B cell (primary cell): ENCODE measurements around the gene CAPZA2.

Experiments
- EZH2 ChIP-seq: IDR thresholded peaks from 2 replicates; pipeline ENCODE4 v1.6.1; 2012; ENCODE audit warnings: borderline replicate concordance, low read depth, mild to moderate bottlenecking, moderate library complexity, low read length; ENCODE audit not compliant: insufficient read depth, poor library complexity, severe bottlenecking
- TF ChIP-seq, protein P1 (sequence below): fragments of 200-600 bp; IDR thresholded peaks from one replicate; pipeline ENCODE4 v1.8.0; 2022; ENCODE audit warnings: antibody characterized with exemption, mild to moderate bottlenecking

DNA sequence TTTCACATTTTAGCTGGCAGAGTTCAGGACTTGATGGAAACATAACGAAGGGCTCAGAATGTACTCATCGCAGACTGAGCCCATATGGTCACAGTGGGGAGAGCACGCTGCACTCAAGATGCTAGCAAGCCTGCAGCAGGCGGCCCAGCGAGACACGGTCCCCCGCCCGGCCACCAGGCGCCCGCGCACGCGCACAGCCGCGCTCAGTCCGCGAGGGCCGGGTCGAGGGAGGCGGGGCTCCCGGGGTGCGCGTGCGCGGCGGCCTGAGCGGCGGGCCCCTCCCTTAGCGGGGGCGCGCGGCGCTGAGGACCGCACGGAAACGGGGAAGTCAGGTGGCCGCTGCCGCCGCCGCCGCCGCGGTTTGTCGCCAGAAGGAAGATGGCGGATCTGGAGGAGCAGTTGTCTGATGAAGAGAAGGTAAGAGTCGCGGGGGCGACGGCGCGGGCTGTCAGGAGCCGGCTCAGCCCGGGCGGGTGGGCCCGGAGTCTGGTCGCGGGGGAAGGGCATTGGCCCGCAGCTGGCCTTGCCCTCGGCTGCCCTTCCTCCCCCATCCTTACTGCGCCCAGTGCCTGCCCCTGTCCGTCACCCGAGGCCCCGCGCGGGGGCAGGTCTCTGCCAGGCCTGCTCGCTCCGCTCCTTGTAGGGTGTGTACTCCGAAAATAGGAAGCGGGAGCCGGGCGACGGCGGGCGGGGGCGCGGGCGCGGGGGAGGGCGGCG, at the start of gene CAPZA2:
- TF ChIP-seq, protein P1, sequence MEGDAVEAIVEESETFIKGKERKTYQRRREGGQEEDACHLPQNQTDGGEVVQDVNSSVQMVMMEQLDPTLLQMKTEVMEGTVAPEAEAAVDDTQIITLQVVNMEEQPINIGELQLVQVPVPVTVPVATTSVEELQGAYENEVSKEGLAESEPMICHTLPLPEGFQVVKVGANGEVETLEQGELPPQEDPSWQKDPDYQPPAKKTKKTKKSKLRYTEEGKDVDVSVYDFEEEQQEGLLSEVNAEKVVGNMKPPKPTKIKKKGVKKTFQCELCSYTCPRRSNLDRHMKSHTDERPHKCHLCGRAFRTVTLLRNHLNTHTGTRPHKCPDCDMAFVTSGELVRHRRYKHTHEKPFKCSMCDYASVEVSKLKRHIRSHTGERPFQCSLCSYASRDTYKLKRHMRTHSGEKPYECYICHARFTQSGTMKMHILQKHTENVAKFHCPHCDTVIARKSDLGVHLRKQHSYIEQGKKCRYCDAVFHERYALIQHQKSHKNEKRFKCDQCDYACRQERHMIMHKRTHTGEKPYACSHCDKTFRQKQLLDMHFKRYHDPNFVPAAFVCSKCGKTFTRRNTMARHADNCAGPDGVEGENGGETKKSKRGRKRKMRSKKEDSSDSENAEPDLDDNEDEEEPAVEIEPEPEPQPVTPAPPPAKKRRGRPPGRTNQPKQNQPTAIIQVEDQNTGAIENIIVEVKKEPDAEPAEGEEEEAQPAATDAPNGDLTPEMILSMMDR, result peak; percentile 58
- no peak for TF ChIP-seq EZH2
